GM11168 (cell line): Measurements from ENCODE around the gene DPH2.

Source experiments
- in situ Hi-C: fragments of 300-500 bp; cut with MboI; formaldehyde crosslinking; loops from one replicate; pipeline ENCODE4 v1.12.0; 2022; ENCODE audit warnings: low sequenced_read_pairs; ENCODE audit not compliant: unreplicated experiment

DPH2 gene

DNA sequence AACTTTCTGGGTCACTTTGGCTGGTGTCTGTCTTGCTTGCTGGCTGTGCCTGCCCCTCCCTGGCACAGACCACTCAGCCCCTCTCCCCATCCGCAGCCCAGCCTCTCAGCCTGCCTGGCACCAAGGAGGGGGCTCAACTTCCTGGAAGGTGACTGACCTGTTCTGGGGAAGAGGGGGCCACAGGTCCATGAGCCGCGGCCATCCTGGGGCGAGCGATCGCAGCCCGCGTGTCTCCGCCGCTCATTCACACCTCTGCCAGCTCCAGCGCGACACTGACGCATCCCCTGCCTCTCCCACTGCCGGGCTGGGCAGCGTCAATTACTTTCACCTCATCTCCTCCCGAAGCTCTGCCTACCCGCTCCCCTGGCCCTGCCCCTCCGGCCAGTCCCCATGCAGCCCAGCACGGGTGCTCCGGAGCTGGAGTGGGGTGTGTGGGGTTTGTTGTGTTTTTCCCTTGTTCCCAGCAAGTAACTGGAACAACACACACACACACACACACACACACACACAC, 47.1 kb downstream of the DPH2 start:
- in situ Hi-C loops: no loop called here

DNA sequence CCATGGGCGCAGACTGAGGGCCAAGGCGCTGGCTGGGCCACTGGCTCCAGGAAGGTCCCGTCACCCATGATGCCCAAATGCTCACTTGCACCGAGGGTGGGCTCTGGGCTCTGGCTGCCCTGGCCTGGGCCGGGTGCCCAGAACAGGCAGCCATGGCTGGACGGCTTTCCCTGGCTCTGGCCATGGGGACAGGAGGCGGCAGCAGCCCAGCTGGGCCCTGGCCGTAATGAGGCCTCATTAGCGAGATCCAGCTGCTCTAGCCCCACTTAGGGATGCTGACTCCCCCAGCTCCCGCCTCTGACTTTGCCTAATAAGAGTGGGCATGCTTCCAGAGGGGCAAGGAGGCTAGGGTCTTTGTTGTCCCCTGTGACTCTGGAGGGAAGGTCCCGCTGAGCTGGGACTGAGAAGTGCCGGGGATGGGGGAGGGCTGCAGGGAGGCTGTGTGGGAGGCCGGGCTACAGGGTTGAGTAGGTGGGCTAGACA, 49.7 kb downstream of the DPH2 start:
- in situ Hi-C loops: no loop called here

DNA sequence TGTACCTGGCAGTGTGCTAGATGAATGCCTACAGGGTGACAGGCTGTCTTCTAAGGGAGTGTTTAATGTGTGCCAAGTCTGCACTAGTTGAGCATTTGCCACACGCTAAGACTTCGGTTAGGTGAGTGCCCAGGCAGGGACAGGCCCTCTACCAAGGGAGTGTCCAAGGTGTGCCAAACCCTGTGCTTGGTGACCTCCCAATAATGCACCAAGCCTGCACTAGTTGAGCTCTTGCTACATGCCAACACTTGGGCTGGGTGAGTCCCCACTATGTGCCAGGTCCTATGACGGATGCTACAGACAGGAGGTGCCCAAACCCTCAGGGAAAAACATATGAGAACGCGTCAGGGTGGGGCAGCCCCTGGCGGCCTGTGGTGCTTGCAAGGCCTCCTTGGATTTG, 50.7 kb downstream of the DPH2 start:
- in situ Hi-C loops: no loop called here

DNA sequence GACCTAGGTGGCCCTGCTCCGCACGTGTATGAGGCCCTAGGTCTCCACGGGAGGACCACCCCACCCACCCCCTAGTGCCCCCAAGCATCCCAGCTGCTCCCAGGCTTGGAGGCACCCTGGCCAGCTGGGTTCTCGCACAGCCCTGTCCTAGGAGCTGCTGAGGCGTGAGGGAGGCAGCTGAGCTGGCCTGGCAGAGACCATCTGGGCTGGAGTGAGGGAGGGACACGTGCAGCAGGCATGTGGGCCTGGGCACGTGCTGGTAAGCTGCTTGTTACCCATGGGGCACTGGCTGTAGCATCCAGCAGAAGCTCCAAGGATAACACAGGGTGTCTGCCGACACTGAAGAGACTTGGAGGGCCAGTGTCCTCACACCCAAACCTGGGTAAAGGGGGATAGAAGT, 51.3 kb downstream of the DPH2 start:
- in situ Hi-C loops: no loop called here

DNA sequence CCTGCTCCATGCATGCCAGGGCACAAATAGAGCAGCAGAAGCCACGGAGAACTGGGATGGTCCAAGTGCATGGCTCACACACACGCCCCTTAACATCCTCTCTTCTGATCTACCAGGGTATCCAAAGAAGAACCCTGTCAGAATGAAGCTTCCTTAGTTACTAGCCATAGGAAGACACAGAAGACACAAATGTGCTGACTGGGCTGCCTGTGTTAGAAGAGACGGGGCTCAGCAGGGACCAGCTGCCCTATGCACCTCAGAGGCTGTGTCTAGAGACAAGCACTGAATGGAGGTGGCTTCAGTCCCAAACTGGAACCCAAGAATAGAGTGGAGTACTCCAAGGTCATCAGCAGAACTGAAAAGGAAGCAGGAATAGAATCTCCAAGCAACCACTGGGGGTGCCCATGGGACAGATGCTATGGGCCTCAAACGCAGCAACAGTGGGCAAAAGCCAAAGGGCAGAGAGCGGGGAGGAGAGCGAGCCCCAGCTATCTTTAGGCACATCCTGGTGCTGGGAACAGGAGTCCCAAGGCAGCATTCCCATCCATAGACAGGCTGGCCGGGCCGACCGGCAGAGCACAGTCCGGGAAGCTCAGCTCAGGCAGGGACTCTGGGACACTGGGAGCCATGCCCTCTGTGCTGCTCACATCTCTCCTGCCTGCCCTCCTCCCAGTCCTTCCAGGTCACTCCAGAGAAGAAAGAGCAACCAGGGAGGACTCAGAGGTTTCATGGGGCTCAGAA, 51.9 kb downstream of the DPH2 start:
- in situ Hi-C loops: no loop called here
